D721Med (cell line): ENCODE measurements around the gene CCDC61.

Experiments
- DNase-seq: peaks from one replicate; pipeline ENCODE4 v3.0.0; 2011; ENCODE audit warnings: low spot score; ENCODE audit not compliant: insufficient read length
- FAIRE-seq: peaks from 2 replicates; lab custom pipeline; 2011; peaks lifted over from hg19 to GRCh38; lab: Jason Lieb, UNC
- TF ChIP-seq, protein P1 (sequence below): IDR thresholded peaks from 2 replicates; pipeline ENCODE4 v1.5.1; 2012; ENCODE audit warnings: mild to moderate bottlenecking, control low read depth; ENCODE audit not compliant: insufficient read depth; ENCODE audit errors: missing control alignments

CCDC61 gene

DNA sequence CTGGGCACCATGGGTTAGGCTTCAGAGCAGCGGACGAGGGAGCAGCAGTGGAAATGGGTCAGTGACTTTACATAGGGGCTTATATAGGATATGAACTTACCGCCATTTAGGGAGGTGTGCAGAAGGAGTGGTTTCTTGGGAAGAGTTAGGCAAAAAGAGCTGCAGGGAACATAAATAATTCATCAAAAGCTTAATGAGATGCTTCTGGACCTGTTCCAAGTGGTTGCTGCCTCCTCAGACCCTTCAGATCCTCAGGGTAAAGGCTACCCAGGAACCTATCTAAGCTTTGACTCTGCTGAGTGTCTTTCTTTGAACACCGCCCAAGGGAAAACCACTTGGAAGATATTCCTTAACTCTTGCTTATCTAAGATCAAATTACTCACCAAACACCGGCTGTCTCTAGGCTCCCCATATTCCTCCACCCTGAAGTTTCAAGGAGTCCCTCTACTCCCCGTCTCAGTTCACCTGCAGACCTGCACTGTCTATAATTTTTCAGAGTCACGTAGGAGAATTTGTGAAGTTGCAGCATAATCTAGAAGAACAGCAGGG lies 45.8 kb downstream of the CCDC61 start, which contains the start of gene IGFL4:
TSS of gene IGFL4 (minus strand) at position 51 of the 549 bp plus-strand sequence. CDS start at position 11, 40 bp downstream.
- TF ChIP-seq, protein P1, sequence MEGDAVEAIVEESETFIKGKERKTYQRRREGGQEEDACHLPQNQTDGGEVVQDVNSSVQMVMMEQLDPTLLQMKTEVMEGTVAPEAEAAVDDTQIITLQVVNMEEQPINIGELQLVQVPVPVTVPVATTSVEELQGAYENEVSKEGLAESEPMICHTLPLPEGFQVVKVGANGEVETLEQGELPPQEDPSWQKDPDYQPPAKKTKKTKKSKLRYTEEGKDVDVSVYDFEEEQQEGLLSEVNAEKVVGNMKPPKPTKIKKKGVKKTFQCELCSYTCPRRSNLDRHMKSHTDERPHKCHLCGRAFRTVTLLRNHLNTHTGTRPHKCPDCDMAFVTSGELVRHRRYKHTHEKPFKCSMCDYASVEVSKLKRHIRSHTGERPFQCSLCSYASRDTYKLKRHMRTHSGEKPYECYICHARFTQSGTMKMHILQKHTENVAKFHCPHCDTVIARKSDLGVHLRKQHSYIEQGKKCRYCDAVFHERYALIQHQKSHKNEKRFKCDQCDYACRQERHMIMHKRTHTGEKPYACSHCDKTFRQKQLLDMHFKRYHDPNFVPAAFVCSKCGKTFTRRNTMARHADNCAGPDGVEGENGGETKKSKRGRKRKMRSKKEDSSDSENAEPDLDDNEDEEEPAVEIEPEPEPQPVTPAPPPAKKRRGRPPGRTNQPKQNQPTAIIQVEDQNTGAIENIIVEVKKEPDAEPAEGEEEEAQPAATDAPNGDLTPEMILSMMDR: no peak
- FAIRE-seq (no peak), DNase-seq (no peak)

DNA sequence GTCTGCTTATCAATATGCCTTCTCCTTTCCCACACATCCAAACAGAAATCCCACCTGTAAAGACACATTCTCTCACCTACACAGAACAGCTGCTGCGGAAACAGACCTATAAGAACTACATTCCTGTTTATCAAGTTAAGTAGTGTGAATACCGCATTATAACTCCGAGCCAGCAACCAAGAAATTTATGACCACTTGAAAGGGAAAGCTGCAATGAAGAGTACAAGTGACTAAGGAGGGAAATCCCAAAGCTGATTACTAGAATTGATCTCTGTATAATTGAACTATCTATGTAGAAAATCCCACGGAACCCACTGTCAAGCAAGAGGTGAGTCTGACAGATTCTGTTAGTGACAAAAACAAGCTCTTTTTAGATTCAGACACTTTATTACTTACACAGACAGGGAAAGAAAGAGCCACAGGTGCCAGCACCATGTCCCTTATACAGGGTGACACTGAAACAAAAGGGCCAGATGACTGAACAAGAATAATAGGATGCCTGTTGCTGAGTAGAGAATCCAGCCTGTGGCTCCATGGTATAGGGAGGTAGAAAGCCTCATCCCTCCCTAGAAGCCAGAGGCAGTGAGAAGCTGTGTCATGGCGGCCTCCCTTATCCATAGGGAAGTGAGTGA lies 47.1 kb downstream of the CCDC61 start:
- TF ChIP-seq, protein P1: no peak
- FAIRE-seq: no peak
- no peak for DNase-seq

DNA sequence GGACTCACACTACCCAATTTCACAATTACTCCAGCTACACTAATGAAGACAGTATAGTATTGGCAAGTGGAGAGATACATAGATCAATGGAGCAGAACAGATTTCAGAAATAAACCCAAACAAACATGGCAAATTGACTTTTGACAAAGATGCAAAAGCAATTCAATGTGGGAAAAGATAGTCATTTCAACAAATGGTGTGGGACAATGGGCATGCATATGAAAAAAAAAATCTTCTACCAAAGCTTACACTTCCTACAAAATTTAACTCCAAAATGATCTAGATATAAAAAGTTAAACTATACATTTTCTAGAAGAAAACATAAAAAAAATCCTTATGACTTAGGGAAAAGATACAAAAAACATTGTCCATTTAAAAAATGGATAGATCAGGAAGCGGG lies 48.3 kb downstream of the CCDC61 start:
- TF ChIP-seq, protein P1: no peak
- FAIRE-seq: no peak

DNA sequence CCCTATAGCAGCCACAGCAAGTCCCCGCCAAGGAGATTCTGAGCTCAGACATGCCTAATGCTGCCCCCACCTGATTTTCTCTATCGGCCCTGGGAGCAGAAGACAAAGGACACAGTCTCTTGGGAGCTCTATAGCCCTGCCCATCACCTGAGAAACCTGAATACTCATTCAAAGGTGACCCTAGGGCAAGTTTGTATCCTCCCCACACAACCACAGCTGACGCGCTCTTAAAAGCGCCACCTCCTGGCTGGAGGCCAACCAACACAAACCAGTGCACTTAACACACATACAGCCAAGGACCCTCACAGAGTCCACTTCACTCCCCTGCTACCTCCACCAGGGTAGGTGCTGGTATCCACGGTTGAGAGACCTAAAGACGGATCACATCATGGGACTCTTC lies 54.3 kb downstream of the CCDC61 start:
- no peak for FAIRE-seq
- TF ChIP-seq, protein P1: no peak
- DNase-seq: no peak

More for the DNA sequence above, 48.3 kb downstream of the CCDC61 start:
- DNase-seq: no peak

- FAIRE-seq (no peak), DNase-seq (no peak)
- TF ChIP-seq, protein P1: no peak
These were observed 57.6 kb downstream of the CCDC61 start for GRCh38 chr19:46052896-46053295.

DNA sequence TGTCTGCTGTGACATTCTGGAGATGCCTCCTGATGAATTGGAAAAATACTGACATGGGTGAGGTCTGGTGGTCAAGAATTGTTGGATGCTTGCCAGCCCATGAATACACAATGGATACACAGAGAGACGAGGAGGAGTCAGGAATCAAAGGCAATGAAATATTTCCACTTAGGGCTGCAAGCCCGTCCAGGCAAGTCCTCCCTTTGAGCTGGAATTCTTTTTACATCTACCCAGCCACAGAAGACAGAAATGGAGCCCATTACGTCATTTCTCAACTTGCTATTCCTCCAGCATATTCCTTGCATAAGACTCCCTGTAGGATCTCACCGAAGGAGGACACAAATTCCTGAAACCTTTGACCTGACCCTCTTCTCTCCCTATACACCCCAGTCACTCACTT lies 61.3 kb downstream of the CCDC61 start:
- DNase-seq (no peak), FAIRE-seq (no peak)
- TF ChIP-seq, protein P1: no peak

- TF ChIP-seq, protein P1: no peak
- FAIRE-seq (no peak), DNase-seq (no peak)
These were observed 63.5 kb downstream of the CCDC61 start for GRCh38 chr19:46058778-46059177.
